Spleen (tissue), 11 donors: ENCODE data around the gene HACD1. TPM values are rescaled to one million over a fixed set of nuclear protein-coding genes. Genes with fewer than 3 reads are reported as not detected.
"Not testable (repeated sequence)": the region's sequence is repeated elsewhere in the genome, so short reads cannot be mapped to it uniquely, and the experiment has no call there.

Experiments
- DNase-seq: peaks from one replicate; pipeline ENCODE4 v3.0.0-alpha.2; 2020
- H3K27ac ChIP-seq, 8 donors: fragments of 200-600 bp; sonication (generic) in 7 of 8; 1 replicate in 4 of 8; 2 replicates in 4 of 8; pipeline versions ENCODE4 v1.5.0 to v1.8.0; 2016 to 2021; ENCODE audit warnings: inconsistent platforms in 4 of 8, mild to moderate bottlenecking in 4 of 8, moderate library complexity in 1 of 8
- H3K27me3 ChIP-seq, 7 donors: fragments of 200-600 bp; sonication (generic) in 6 of 7; replicated peaks in 1 of 7; 1 replicate in 4 of 7; 2 replicates in 3 of 7; pipeline versions ENCODE4 v1.5.0 to v1.8.0; 2016 to 2021; ENCODE audit warnings: inconsistent platforms in 3 of 7, mild to moderate bottlenecking in 1 of 7
- H3K36me3 ChIP-seq, 6 donors: fragments of 200-600 bp; sonication (generic) in 5 of 6; 1 replicate in 4 of 6; 2 replicates in 2 of 6; pipeline versions ENCODE4 v1.5.0 to v1.8.0; 2016 to 2021; ENCODE audit warnings: inconsistent platforms in 2 of 6
- H3K4me1 ChIP-seq, 6 donors: fragments of 200-600 bp; sonication (generic) in 5 of 6; 1 replicate in 3 of 6; 2 replicates in 3 of 6; pipeline versions ENCODE4 v1.5.0 to v1.8.0; 2016 to 2021; ENCODE audit warnings: inconsistent platforms in 3 of 6
- H3K4me3 ChIP-seq, 8 donors: fragments of 200-600 bp; sonication (generic) in 7 of 8; 1 replicate in 4 of 8; 2 replicates in 4 of 8; pipeline versions ENCODE4 v1.5.0 to v1.8.0; 2016 to 2021; ENCODE audit warnings: inconsistent platforms in 4 of 8, mild to moderate bottlenecking in 4 of 8, moderate library complexity in 2 of 8
- H3K9me3 ChIP-seq, 8 donors: fragments of 200-600 bp; sonication (generic) in 7 of 8; 1 replicate in 4 of 8; 2 replicates in 4 of 8; pipeline versions ENCODE4 v1.5.0 to v1.8.0; 2016 to 2021; ENCODE audit warnings: inconsistent platforms in 4 of 8
- CTCF ChIP-seq, 11 experiments: fragments of 200-600 bp in 7 of 11; fragments of 450-650 bp in 4 of 11; sonication (generic) in 4 of 11; IDR thresholded peaks in 8 of 11; conservative IDR thresholded peaks in 3 of 11; 1 replicate in 7 of 11; 2 replicates in 4 of 11; pipeline versions ENCODE4 v1.4.0 to v1.8.0; 2016 to 2021; ENCODE audit warnings: antibody characterized with exemption in 11 of 11, inconsistent platforms in 4 of 11, mild to moderate bottlenecking in 1 of 11
- POLR2A ChIP-seq, 3 donors: fragments of 450-650 bp; IDR thresholded peaks; one replicate each; pipeline ENCODE4 v1.5.1; 2017; ENCODE audit warnings: antibody characterized with exemption in 3 of 3, mild to moderate bottlenecking in 1 of 3
- POLR2AphosphoS5 ChIP-seq, 3 donors: sonication (generic); formaldehyde crosslinking; IDR thresholded peaks; one replicate each; pipeline ENCODE4 v1.5.1; 2017; ENCODE audit warnings: antibody characterized with exemption in 3 of 3
- WGBS, 5 donors: extraction: QIAGEN DNeasy Blood & Tissue Kit in 3 of 5; methylation state at CpG; one replicate each; pipeline versions ENCODE4 v1.1.5 to v1.1.7; 2013 to 2018; 5-methylcytosine and 5-hydroxymethylcytosine counted together
- intact Hi-C: fragments of 100-400 bp; cut with DNase I; formaldehyde crosslinking; loops from one replicate; pipeline ENCODE4 v1.15.0; 2023; ENCODE audit warnings: low total_unique reads
- polyA plus RNA-seq, 3 donors: library from polyadenylated mRNA; stranded (reverse); fragments of 200-250 nt; gene quantifications; one replicate each; pipeline ENCODE4 v1.2.1, GENCODE V29; 2013
- total RNA-seq, 7 donors: library from RNA; depleted of rRNA in 3 of 7; stranded (reverse); fragments of >200 nt in 3 of 7; fragmentation: NEBNext Ultra II Directional in 4 of 7; extraction: Animal tissue kit (Norgen Biotek cat#: 25700) in 4 of 7; gene quantifications; one replicate each; pipeline versions ENCODE4 v1.1.0 to v1.2.1, GENCODE V29; 2016 to 2021
- donor health status: healthy with polysubstance abuse.
- donor health status: DM: no; HTN: no; CAD: no; lungs with moderate emphysema.
- donor health status: DM: no; HTN: no; CAD: no.
- donor health status: Bipolar disorder and iron deficiency.
- donor health status: healthy.
- donor health status: DM: no; HTN: no; CAD: no.
- donor health status: DM: yes; HTN: yes; CAD: no.

Gene HACD1
- total and polyA plus RNA-seq, 10 donors = 2.8 to 4.9 (median 3.5) TPM

DNA sequence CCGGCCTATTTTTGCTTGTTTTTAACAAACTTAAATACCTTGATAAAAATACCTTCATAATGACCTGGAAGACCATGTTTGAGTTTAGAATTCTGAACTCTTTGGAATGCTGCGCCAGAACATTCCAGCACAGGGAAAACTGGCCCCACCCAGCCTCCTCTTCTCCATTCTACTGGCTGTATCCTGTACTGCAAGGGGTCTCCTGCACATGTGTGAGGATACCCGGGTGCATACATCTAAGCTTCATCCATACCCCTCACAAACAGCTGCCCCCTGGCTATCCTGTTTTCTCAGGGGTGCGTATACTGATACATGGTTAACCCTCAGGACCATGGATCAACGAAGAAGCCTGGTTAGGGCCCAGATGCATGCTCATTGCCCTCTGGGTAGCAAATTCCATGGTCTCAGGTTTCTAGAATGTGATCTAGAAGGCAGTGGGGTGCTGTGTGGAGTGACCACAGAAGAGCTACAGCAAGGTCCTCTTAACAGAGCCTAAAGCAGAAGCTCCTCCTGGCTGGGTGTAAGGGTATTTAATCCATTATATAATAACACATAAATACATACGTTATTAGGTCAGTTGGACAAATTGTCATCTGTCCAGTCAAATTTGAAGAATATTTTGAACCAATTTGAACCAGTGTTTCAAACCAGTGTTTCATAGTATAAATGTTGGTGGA, 26.1 kb downstream of the HACD1 start:
- Histone ChIP-seq H3K36me3 (no peaks in the 10 kb centered on the region), H3K27me3 (no peaks in the 10 kb centered on the region), H3K4me1 (peaks cover 0 to 14% (median 7%) of the 10 kb centered on the region in 6 donors), H3K9me3 (no peaks in the 10 kb centered on the region), H3K27ac (no peak overlapping the region), H3K4me3 (no peak overlapping the region)
- intact Hi-C loops = no loop called here
- TF ChIP-seq CTCF (IDR thresholded peaks at IDR 0.05 in 8 of 11, conservative IDR thresholded peaks at IDR 0.05 in 3 of 11) (no peak), POLR2A (IDR thresholded peaks at IDR 0.05) (no peak), POLR2AphosphoS5 (IDR thresholded peaks at IDR 0.05) (no peak)
- DNase-seq = no peak
- 82 to 95% (median 91%) methylated on average over 6 of the region's 6 CpGs for WGBS, 5 donors

DNA sequence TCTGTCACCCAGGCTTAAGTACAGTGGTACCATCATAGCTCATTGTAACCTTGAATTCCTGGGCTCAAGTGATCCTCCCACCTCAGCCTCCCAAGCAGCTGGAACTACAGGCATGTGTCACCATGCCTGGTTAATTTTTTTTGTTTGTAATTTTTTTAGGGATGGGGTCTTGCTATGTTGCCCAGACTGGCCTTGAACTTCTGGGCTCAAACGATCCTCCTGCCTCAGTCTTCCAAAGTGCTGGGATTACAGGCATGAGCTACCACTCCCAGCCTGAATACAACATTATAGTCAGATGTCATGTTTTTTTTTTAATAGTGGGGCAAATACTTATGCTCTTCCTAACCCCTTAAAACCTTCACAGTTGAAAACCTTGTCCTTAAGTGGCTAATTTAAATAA, 27.9 kb downstream of the HACD1 start:
- intact Hi-C loops, H3K4me3 ChIP-seq, H3K27ac ChIP-seq, H3K27me3 ChIP-seq, H3K9me3 ChIP-seq, DNase-seq, H3K36me3 ChIP-seq: not testable (repeated sequence)
- H3K4me1 ChIP-seq = peaks cover 0 to 14% (median 7%) of the 10 kb centered on the region in 6 donors
- WGBS, 5 donors = 74 to 96% (median 88%) methylated on average over 1 of the region's 1 CpG

- Histone ChIP-seq H3K27ac (no peak overlapping the region), H3K36me3 (no peaks in the 10 kb centered on the region), H3K4me3 (no peak overlapping the region), H3K27me3 (no peaks in the 10 kb centered on the region), H3K4me1 (peaks cover 0 to 14% (median 7%) of the 10 kb centered on the region in 6 donors), H3K9me3 (no peaks in the 10 kb centered on the region)
- 60 to 89% (median 64%) methylated on average over 2 of the region's 2 CpGs for WGBS, 5 donors
- no peak for DNase-seq
- intact Hi-C loops = no loop called here
- TF ChIP-seq POLR2AphosphoS5 (IDR thresholded peaks at IDR 0.05) = no peak
- TF ChIP-seq POLR2A (IDR thresholded peaks at IDR 0.05) = no peak
- no peak for TF ChIP-seq CTCF (IDR thresholded peaks at IDR 0.05 in 8 of 11, conservative IDR thresholded peaks at IDR 0.05 in 3 of 11)
Observed at GRCh38 chr10:17588420-17588819, 28.8 kb downstream of the HACD1 start.

DNA sequence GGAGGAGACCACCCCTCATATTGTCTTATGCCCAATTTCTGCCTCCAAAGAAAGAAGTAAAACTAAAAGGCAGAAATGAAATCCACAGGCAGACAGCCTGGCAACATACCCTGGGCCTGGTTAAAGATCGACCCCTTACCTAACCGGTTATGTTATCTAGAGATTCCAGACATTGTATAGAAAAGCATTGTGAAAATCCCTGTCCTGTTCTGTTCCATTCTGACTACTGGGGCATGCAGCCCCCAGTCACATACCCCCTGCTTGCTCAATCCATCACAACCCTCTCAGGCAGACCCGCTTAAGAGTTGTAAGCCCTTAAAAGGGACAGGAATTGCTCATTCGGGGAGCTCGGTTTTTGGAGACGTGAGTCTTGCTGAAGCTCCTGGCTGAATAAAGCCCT, 29.9 kb downstream of the HACD1 start:
- H3K27me3 ChIP-seq, H3K9me3 ChIP-seq, intact Hi-C loops, H3K4me3 ChIP-seq, H3K36me3 ChIP-seq, DNase-seq: not testable (repeated sequence)
- peaks cover 0 to 14% (median 7%) of the 10 kb centered on the region in 6 donors for H3K4me1 ChIP-seq
- peak overlapping the region in 1 of 8 donors; percentile 41 for H3K27ac ChIP-seq
- 74 to 87% (median 83%) methylated on average over 6 of the region's 6 CpGs for WGBS, 5 donors

- Histone ChIP-seq H3K27ac (peak overlapping the region in 1 of 8 donors; percentile 41), H3K27me3 (no peaks in the 10 kb centered on the region), H3K4me3 (no peak overlapping the region), H3K4me1 (peaks cover 0 to 14% (median 7%) of the 10 kb centered on the region in 6 donors), H3K36me3 (no peaks in the 10 kb centered on the region), H3K9me3 (no peaks in the 10 kb centered on the region)
- intact Hi-C loops = no loop called here
- TF ChIP-seq CTCF (IDR thresholded peaks at IDR 0.05 in 8 of 11, conservative IDR thresholded peaks at IDR 0.05 in 3 of 11) = no peak
- TF ChIP-seq POLR2A (IDR thresholded peaks at IDR 0.05) = no peak
- no peak for TF ChIP-seq POLR2AphosphoS5 (IDR thresholded peaks at IDR 0.05)
- DNase-seq = no peak
- WGBS, 5 donors = 15 to 26% (median 21%) methylated on average over 6 of the region's 6 CpGs
Observed at GRCh38 chr10:17586821-17587234, 30.3 kb downstream of the HACD1 start.
